ENCODE results near the gene TEX26. TPM values are rescaled to one million over a fixed set of nuclear protein-coding genes. Genes with fewer than 3 reads are reported as not detected.

TEX26 gene
- polyA plus RNA-seq, 1 of the 3 experiments (the other 2 are of a cell fraction), result not detected

- no peak overlapping the region for H3K4me3 ChIP-seq (ENCODE audit: low read depth in 2 of 2, low read length in 1 of 2)
- ChIA-PET POLR2A (no interaction called here), CTCF (no interaction called here)
- no peak overlapping the region for H3K9ac ChIP-seq
- H3F3A ChIP-seq (replicated peaks; ENCODE audit: insufficient read depth), result peaks cover 7% of the 10 kb centered on the region
- H3K79me2 ChIP-seq (ENCODE audit: insufficient read depth), result no peaks in the 10 kb centered on the region
- no peaks in the 10 kb centered on the region for H3K9me2 ChIP-seq
- no peak for TF ChIP-seq USF2 (IDR thresholded peaks at IDR 0.05; ENCODE audit: borderline replicate concordance, low read depth, low read length)
- TF ChIP-seq MAX (IDR thresholded peaks at IDR 0.05; ENCODE audit: low read depth), result no peak
- no peak for TF ChIP-seq REST (IDR thresholded peaks at IDR 0.05; ENCODE audit: low read depth, low read length)
- no peak for TF ChIP-seq EZH2phosphoT487 (IDR thresholded peaks at IDR 0.05; ENCODE audit: borderline replicate concordance, low read depth)
- 0 out of 2 replicates have a peak overlapping the region, but pooled peaks have one; percentile 31 for H2AFZ ChIP-seq (ENCODE audit: low read depth)
- H3K36me3 ChIP-seq (replicated peaks in 1 of 2; ENCODE audit: control insufficient read depth in 1 of 2, insufficient read depth in 2 of 2, low read length in 1 of 2), result no peaks in the 10 kb centered on the region
- no peak overlapping the region for H3K4me2 ChIP-seq
- no peak overlapping the region for H3K27ac ChIP-seq (ENCODE audit: low read depth in 2 of 2, low read length in 1 of 2)
- H3K9me3 ChIP-seq, result no peaks in the 10 kb centered on the region
- H4K20me1 ChIP-seq (ENCODE audit: insufficient read depth), result no peaks in the 10 kb centered on the region
- no peaks in the 10 kb centered on the region for H3K27me3 ChIP-seq (ENCODE audit: insufficient read depth)
- 83% methylated on average over 2 of the region's 2 CpGs for WGBS (ENCODE audit: low lambda C conversion rate)
- H3K4me1 ChIP-seq (ENCODE audit: control insufficient read depth in 1 of 2, insufficient read depth in 2 of 2, low read depth in 1 of 2, low read length in 1 of 2), result peaks cover under 1 to 21% of the 10 kb centered on the region in 2 experiments; a peak in 2 of 4 replicates
- DNase-seq, result no peak
Observed at GRCh38 chr13:30974350-30974749, 41.9 kb downstream of the TEX26 start.

- H3K36me3 ChIP-seq (replicated peaks in 1 of 2; ENCODE audit: control insufficient read depth in 1 of 2, insufficient read depth in 2 of 2, low read length in 1 of 2), result no peaks in the 10 kb centered on the region
Observed at GRCh38 chr13:30976025-30976424, 43.6 kb downstream of the TEX26 start.

More at GRCh38 chr13:30976025-30976424, 43.6 kb downstream of the TEX26 start:
- WGBS (ENCODE audit: low lambda C conversion rate), result 92% methylated on average over 4 of the region's 4 CpGs
- Histone ChIP-seq H3K4me1 (ENCODE audit: control insufficient read depth in 1 of 2, insufficient read depth in 2 of 2, low read depth in 1 of 2, low read length in 1 of 2) (peaks cover 2 to 17% of the 10 kb centered on the region in 2 experiments; a peak in 2 of 4 replicates), H3K4me2 (no peak overlapping the region), H3F3A (replicated peaks; ENCODE audit: insufficient read depth) (peaks cover 7% of the 10 kb centered on the region), H3K9me3 (no peaks in the 10 kb centered on the region), H4K20me1 (ENCODE audit: insufficient read depth) (no peaks in the 10 kb centered on the region), H3K79me2 (ENCODE audit: insufficient read depth) (no peaks in the 10 kb centered on the region), H3K4me3 (ENCODE audit: low read depth in 2 of 2, low read length in 1 of 2) (no peak overlapping the region), H3K27ac (ENCODE audit: low read depth in 2 of 2, low read length in 1 of 2) (no peak overlapping the region), H2AFZ (ENCODE audit: low read depth) (no peak overlapping the region), H3K9me2 (no peaks in the 10 kb centered on the region), H3K27me3 (ENCODE audit: insufficient read depth) (no peaks in the 10 kb centered on the region), H3K9ac (no peak overlapping the region)
- ChIA-PET POLR2A (no interaction called here), CTCF (no interaction called here)
- TF ChIP-seq SMC3 (IDR thresholded peaks at IDR 0.05; ENCODE audit: low read depth, low read length), result no peak
- no peak for TF ChIP-seq SIN3A (IDR thresholded peaks at IDR 0.05; ENCODE audit: borderline replicate concordance, low read depth, low read length)
- TF ChIP-seq USF1 (IDR thresholded peaks at IDR 0.05; ENCODE audit: borderline replicate concordance, low read depth), result no peak
- no peak for TF ChIP-seq MXI1 (IDR thresholded peaks at IDR 0.05; ENCODE audit: low read depth, low read length)
- no peak for TF ChIP-seq TAF1 (IDR thresholded peaks at IDR 0.05; ENCODE audit: borderline replicate concordance, low read depth, low read length)
- no peak for TF ChIP-seq JUND (IDR thresholded peaks at IDR 0.05)
- TF ChIP-seq RXRA (IDR thresholded peaks at IDR 0.05; ENCODE audit: borderline replicate concordance, low read depth), result no peak
- no peak for TF ChIP-seq POLR2AphosphoS5 (IDR thresholded peaks at IDR 0.05; ENCODE audit: low read depth, low read length)
- TF ChIP-seq NRF1 (IDR thresholded peaks at IDR 0.05; ENCODE audit: low read depth, low read length), result no peak
- no peak for TF ChIP-seq GABPA (IDR thresholded peaks at IDR 0.05; ENCODE audit: low read depth)
- TF ChIP-seq ELF1 (IDR thresholded peaks at IDR 0.05), result no peak
- no peak for TF ChIP-seq RAD21 (IDR thresholded peaks at IDR 0.05; ENCODE audit: low read length)
- no peak for DNase-seq

Data from SK-N-SH (cell line).